Small intestine (tissue), 7 donors: ENCODE data around the gene PARN. TPM values are rescaled to one million over a fixed set of nuclear protein-coding genes. Genes with fewer than 3 reads are reported as not detected.

Experiments used
- DNase-seq, 2 donors: peaks; one replicate each; pipeline versions ENCODE4 v3.0.0 to v3.0.0-alpha.2; 2013
- FAIRE-seq: peaks from 2 replicates; lab custom pipeline; 2012; peaks lifted over from hg19 to GRCh38; lab: Jason Lieb, UNC
- H3K27ac ChIP-seq, 3 donors: one replicate each; pipeline ENCODE4 v1.5.1; 2013; ENCODE audit warnings: low read length in 2 of 3, mild to moderate bottlenecking in 2 of 3, control low read depth in 1 of 3, inconsistent platforms in 1 of 3, low read depth in 1 of 3, moderate library complexity in 1 of 3
- H3K27me3 ChIP-seq, 3 donors: one replicate each; pipeline ENCODE4 v1.6.1; 2013; ENCODE audit warnings: low read length in 3 of 3, inconsistent platforms in 1 of 3; ENCODE audit not compliant: control insufficient read depth in 3 of 3, insufficient read depth in 3 of 3
- H3K36me3 ChIP-seq, 3 donors: one replicate each; pipeline ENCODE4 v1.6.1; 2013; ENCODE audit warnings: low read length in 3 of 3, inconsistent platforms in 1 of 3, low read depth in 1 of 3, mild to moderate bottlenecking in 1 of 3, moderate library complexity in 1 of 3; ENCODE audit not compliant: control insufficient read depth in 3 of 3, insufficient read depth in 2 of 3
- H3K4me1 ChIP-seq, 3 donors: one replicate each; pipeline ENCODE4 v1.6.1; 2013; ENCODE audit warnings: low read length in 2 of 3, inconsistent platforms in 1 of 3, low read depth in 1 of 3, mild to moderate bottlenecking in 1 of 3, moderate library complexity in 1 of 3; ENCODE audit not compliant: control insufficient read depth in 3 of 3, insufficient read depth in 2 of 3
- H3K4me3 ChIP-seq, 3 donors: one replicate each; pipeline ENCODE4 v1.5.1; 2013; ENCODE audit warnings: low read length in 3 of 3, control low read depth in 1 of 3, inconsistent platforms in 1 of 3, low read depth in 1 of 3, mild to moderate bottlenecking in 1 of 3, moderate library complexity in 1 of 3
- H3K9me3 ChIP-seq, 2 donors: one replicate each; pipeline ENCODE4 v1.6.1; 2013; ENCODE audit warnings: low read depth in 1 of 2, low read length in 1 of 2; ENCODE audit not compliant: control insufficient read depth in 2 of 2, insufficient read depth in 1 of 2
- WGBS, 3 donors: extraction: QIAGEN DNeasy Blood & Tissue Kit; methylation state at CpG; one replicate each; pipeline ENCODE4 v1.1.7; 2013; 5-methylcytosine and 5-hydroxymethylcytosine counted together
- polyA plus RNA-seq, 4 donors: library from polyadenylated mRNA; stranded (reverse) in 3 of 4; unstranded in 1 of 4; fragments of 200-250 nt in 3 of 4; fragments of 120-200 nt in 1 of 4; gene quantifications; one replicate each; pipeline versions ENCODE4 v1.2.1 to v1.2.3, GENCODE V29; 2013
- donor health status: healthy with polysubstance abuse.
- donor health status: control.
- donor health status: control.
- donor health status: Bipolar disorder and iron deficiency.
- donor health status: healthy.

Gene PARN
- polyA plus RNA-seq, 4 donors = 11.1 to 25.5 (median 15.8) TPM

DNA sequence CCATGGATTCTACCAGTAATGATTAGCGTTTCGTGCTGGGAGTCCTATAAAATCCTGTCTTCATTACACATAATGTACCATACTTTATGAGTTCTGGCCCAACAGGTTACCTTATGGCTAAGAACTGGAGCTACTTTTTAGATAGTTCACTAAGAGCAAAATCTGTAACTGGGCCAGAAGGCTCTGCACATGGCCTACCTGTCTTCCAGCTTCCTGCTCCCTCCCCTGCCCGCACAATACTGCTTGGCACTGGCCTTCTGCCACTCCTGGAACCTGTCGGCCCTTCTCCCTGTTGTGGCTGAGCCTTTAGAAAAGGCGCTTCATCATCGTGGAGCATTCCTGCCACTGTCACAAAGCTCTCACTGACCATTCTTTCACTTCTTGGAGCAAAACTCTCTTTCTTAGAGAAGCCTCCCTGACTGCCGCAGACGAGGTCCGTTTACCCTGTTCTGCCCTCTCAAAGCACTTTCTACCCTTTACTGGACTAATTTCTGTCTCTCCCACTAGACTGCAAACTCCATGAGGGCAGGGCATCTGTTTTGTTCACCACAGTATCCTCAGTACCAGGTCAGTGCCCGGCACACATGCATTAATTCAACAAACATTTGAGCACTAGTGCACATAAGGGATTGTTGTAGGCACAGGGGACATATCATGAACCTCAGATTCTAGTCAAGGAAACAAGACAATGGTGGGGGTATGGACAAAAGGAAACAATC is 116.5 kb downstream of the PARN start:
- FAIRE-seq = no peak
- DNase-seq = no peak
- 94 to 96% (median 96%) methylated on average over 10 of the region's 10 CpGs for WGBS, 3 donors
- Histone ChIP-seq H3K4me1 (peaks cover 0 to 2% (median 0%) of the 10 kb centered on the region in 3 donors), H3K9me3 (no peaks in the 10 kb centered on the region), H3K4me3 (no peak overlapping the region), H3K27ac (no peak overlapping the region), H3K36me3 (peaks cover 0 to 2% (median 0%) of the 10 kb centered on the region in 3 donors), H3K27me3 (no peaks in the 10 kb centered on the region)

GRCh38 chr16:14511800-14512135 is 118.3 kb downstream of the PARN start:
- Histone ChIP-seq H3K4me3 (no peak overlapping the region), H3K27me3 (no peaks in the 10 kb centered on the region), H3K9me3 (no peaks in the 10 kb centered on the region), H3K27ac (no peak overlapping the region), H3K4me1 (peaks cover 0 to 2% (median 0%) of the 10 kb centered on the region in 3 donors), H3K36me3 (peaks cover 0 to 2% (median 0%) of the 10 kb centered on the region in 3 donors)
- WGBS, 3 donors = 94 to 100% (median 100%) methylated on average over 1 of the region's 1 CpG
- FAIRE-seq (no peak), DNase-seq (no peak)

GRCh38 chr16:14510939-14511799 is 118.9 kb downstream of the PARN start:
- DNase-seq = no peak
- H3K4me3 ChIP-seq = no peak overlapping the region
- FAIRE-seq = no peak
- no peak overlapping the region for H3K27ac ChIP-seq
- peaks cover 0 to 2% (median 0%) of the 10 kb centered on the region in 3 donors for H3K36me3 ChIP-seq
- H3K27me3 ChIP-seq = no peaks in the 10 kb centered on the region
- peaks cover 0 to 2% (median 0%) of the 10 kb centered on the region in 3 donors for H3K4me1 ChIP-seq
- no peaks in the 10 kb centered on the region for H3K9me3 ChIP-seq
- 80 to 85% (median 83%) methylated on average over 6 of the region's 6 CpGs for WGBS, 3 donors

GRCh38 chr16:14510581-14510938 is 119.5 kb downstream of the PARN start:
- Histone ChIP-seq H3K27ac (no peak overlapping the region), H3K9me3 (no peaks in the 10 kb centered on the region), H3K36me3 (peaks cover 0 to 2% (median 0%) of the 10 kb centered on the region in 3 donors), H3K4me1 (peaks cover 0 to 2% (median 0%) of the 10 kb centered on the region in 3 donors), H3K27me3 (no peaks in the 10 kb centered on the region), H3K4me3 (no peak overlapping the region)
- no peak for DNase-seq
- WGBS, 3 donors = 90 to 96% (median 92%) methylated on average over 2 of the region's 2 CpGs
- no peak for FAIRE-seq

- WGBS, 3 donors = 91 to 94% (median 93%) methylated on average over 4 of the region's 4 CpGs
- Histone ChIP-seq H3K27me3 (no peaks in the 10 kb centered on the region), H3K4me1 (peaks cover 0 to 2% (median 0%) of the 10 kb centered on the region in 3 donors), H3K36me3 (peaks cover 0 to 2% (median 0%) of the 10 kb centered on the region in 3 donors), H3K27ac (no peak overlapping the region), H3K9me3 (no peaks in the 10 kb centered on the region), H3K4me3 (no peak overlapping the region)
- no peak for FAIRE-seq
- no peak for DNase-seq
Measured at GRCh38 chr16:14509675-14510132, 120.4 kb downstream of the PARN start.

GRCh38 chr16:14509055-14509454 is 121.0 kb downstream of the PARN start:
- Histone ChIP-seq H3K4me3 (no peak overlapping the region), H3K4me1 (peaks cover 0 to 2% (median 0%) of the 10 kb centered on the region in 3 donors), H3K27ac (no peak overlapping the region), H3K27me3 (no peaks in the 10 kb centered on the region), H3K36me3 (peaks cover 0 to 2% (median 0%) of the 10 kb centered on the region in 3 donors), H3K9me3 (no peaks in the 10 kb centered on the region)
- DNase-seq (no peak), FAIRE-seq (no peak)
- WGBS, 3 donors = 89 to 90% (median 90%) methylated on average over 4 of the region's 4 CpGs

DNA sequence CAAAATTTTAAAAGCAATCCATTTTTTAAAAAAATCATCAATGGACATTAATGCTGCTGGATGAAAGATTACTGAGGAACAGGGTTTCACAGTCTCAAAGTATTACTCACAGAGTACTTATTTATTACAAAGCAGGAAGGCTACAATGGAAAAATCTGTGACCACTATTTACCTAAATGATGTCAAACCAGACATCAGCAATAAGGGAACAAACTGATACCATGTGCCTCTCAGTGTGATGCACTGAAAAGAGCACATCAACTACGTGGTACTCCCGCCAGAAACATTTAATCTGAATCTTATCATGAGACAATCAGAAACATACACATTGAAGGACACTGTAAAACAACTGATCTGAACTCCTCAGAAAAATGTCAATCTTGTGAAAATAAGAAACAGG is 124.2 kb downstream of the PARN start:
- 65 to 72% (median 70%) methylated on average over 2 of the region's 2 CpGs for WGBS, 3 donors
- no peak overlapping the region for H3K4me3 ChIP-seq
- no peaks in the 10 kb centered on the region for H3K36me3 ChIP-seq
- DNase-seq (no peak), FAIRE-seq (no peak)
- H3K4me1 ChIP-seq = peaks cover 0 to 2% (median 2%) of the 10 kb centered on the region in 3 donors
- no peaks in the 10 kb centered on the region for H3K27me3 ChIP-seq
- no peaks in the 10 kb centered on the region for H3K9me3 ChIP-seq
- no peak overlapping the region for H3K27ac ChIP-seq

GRCh38 chr16:14502932-14503741 is 126.9 kb downstream of the PARN start:
- H3K36me3 ChIP-seq = peaks cover 0 to 2% (median 0%) of the 10 kb centered on the region in 3 donors
- H3K9me3 ChIP-seq = no peaks in the 10 kb centered on the region
- no peak overlapping the region for H3K27ac ChIP-seq
- FAIRE-seq (no peak), DNase-seq (no peak)
- peaks cover 0 to 2% (median 0%) of the 10 kb centered on the region in 3 donors for H3K4me1 ChIP-seq
- no peak overlapping the region for H3K4me3 ChIP-seq
- 89 to 94% (median 92%) methylated on average over 9 of the region's 9 CpGs for WGBS, 3 donors
- no peaks in the 10 kb centered on the region for H3K27me3 ChIP-seq
